HCT116 (cell line): ENCODE results near the gene FNBP1. TPM values are rescaled to one million over a fixed set of nuclear protein-coding genes. Genes with fewer than 3 reads are reported as not detected.

Source experiments
- ATAC-seq: fragments of 200-7000 bp; cut with Tn5 transposase; 2 replicates; pipeline ENCODE4 v1.9.1; 2020; ENCODE audit warnings: mild to moderate bottlenecking, moderate library complexity
- BruUV-seq: library from RNA; stranded (reverse); fragments of 400-500 nt; replicated peaks from 2 replicates; lab custom pipeline; 2021; lab: Mats Ljungman, UMichigan
- CTCF ChIA-PET: fragments of 300-600 bp; sonication (Branson Sonifier 250); formaldehyde crosslinking; loops from one replicate; lab custom pipeline; 2021; ENCODE audit warnings: antibody characterized with exemption; lab: Charles Lee
- POLR2A ChIA-PET: fragments of 300-600, 350-600 bp; sonication (Branson Sonifier 250); formaldehyde crosslinking; loops from one replicate; lab custom pipeline; 2021; ENCODE audit warnings: antibody characterized with exemption; lab: Charles Lee
- RAD21 ChIA-PET, 2 experiments: fragments of 300-600 bp; sonication (Branson Sonifier 250); formaldehyde crosslinking; loops; one replicate each; lab custom pipeline; 2023; ENCODE audit warnings: low total read pairs in 2 of 2; ENCODE audit not compliant: uncharacterized antibody in 2 of 2, unreplicated experiment in 2 of 2, low non-redundant PET in 1 of 2; lab: Charles Lee
- DNase-seq: peaks from one replicate; pipeline ENCODE4 v3.0.0-alpha.2; 2010; ENCODE audit warnings: low read depth, low spot score
- H2AFZ ChIP-seq: fragments of 200-600 bp; shearing (Covaris generic), sonication (generic); 2 replicates; pipeline ENCODE4 v1.6.1; 2017; ENCODE audit warnings: low read depth, mixed run types, mixed read lengths, antibody characterized with exemption, low read length; ENCODE audit not compliant: poor library complexity, severe bottlenecking
- H3K27ac ChIP-seq: 2 replicates; pipeline ENCODE4 v1.5.1; 2012; ENCODE audit warnings: low read depth, low read length
- H3K27me3 ChIP-seq: fragments of 200-600 bp; sonication (generic); 2 replicates; pipeline ENCODE4 v1.6.1; 2016; ENCODE audit warnings: mixed run types, low read length, mixed read lengths; ENCODE audit not compliant: insufficient read depth
- H3K36me3 ChIP-seq, 2 experiments: fragments of 200-500 bp in 1 of 2; fragments of 200-600 bp in 1 of 2; sonication (Bioruptor generic) in 1 of 2; sonication (generic) in 1 of 2; 2 replicates each; pipeline versions ENCODE4 v1.5.1 to v1.6.1; 2014 to 2016; ENCODE audit warnings: low read length in 2 of 2, inconsistent platforms in 1 of 2, mixed read lengths in 1 of 2, mixed run types in 1 of 2; ENCODE audit not compliant: insufficient read depth in 2 of 2, control insufficient read depth in 1 of 2
- H3K4me1 ChIP-seq, 2 experiments: fragments of 200-600 bp in 1 of 2; sonication (generic) in 1 of 2; 2 replicates each; pipeline versions ENCODE4 v1.5.1 to v1.6.1; 2012 to 2017; ENCODE audit warnings: low read length in 2 of 2, inconsistent platforms in 1 of 2, mild to moderate bottlenecking in 1 of 2, mixed read lengths in 1 of 2, mixed run types in 1 of 2, moderate library complexity in 1 of 2; ENCODE audit not compliant: insufficient read depth in 2 of 2, control insufficient read depth in 1 of 2
- H3K4me2 ChIP-seq: fragments of 200-600 bp; sonication (generic); 2 replicates; pipeline ENCODE4 v1.6.1; 2017; ENCODE audit warnings: mixed run types, low read length, mixed read lengths
- H3K4me3 ChIP-seq, 2 experiments: fragments of 200-600 bp in 1 of 2; sonication (generic) in 1 of 2; replicated peaks in 1 of 2; 2 replicates each; pipeline ENCODE4 v1.5.1; 2011 to 2016; ENCODE audit warnings: low read length in 2 of 2, control low read depth in 1 of 2, low read depth in 1 of 2, mild to moderate bottlenecking in 1 of 2, mixed read lengths in 1 of 2, mixed run types in 1 of 2
- H3K79me2 ChIP-seq: fragments of 200-600 bp; sonication (generic); 2 replicates; pipeline ENCODE4 v1.6.1; 2017; ENCODE audit warnings: mild to moderate bottlenecking, mixed run types, low read length, moderate library complexity, mixed read lengths; ENCODE audit not compliant: insufficient read depth
- H3K9ac ChIP-seq: fragments of 200-600 bp; sonication (generic); 2 replicates; pipeline ENCODE4 v1.6.1; 2016; ENCODE audit warnings: low read length, mixed read lengths
- H3K9me2 ChIP-seq: fragments of 200-600 bp; sonication (generic), shearing (Covaris generic); 2 replicates; pipeline ENCODE4 v1.6.1; 2017; ENCODE audit warnings: mixed run types, mild to moderate bottlenecking, moderate library complexity; ENCODE audit not compliant: insufficient read depth
- H3K9me3 ChIP-seq, 2 experiments: fragments of 200-500 bp in 1 of 2; fragments of 200-600 bp in 1 of 2; sonication (Bioruptor generic) in 1 of 2; sonication (generic) in 1 of 2; 2 replicates each; pipeline ENCODE4 v1.6.1; 2014 to 2017; ENCODE audit warnings: low read length in 2 of 2, mixed read lengths in 2 of 2, inconsistent platforms in 1 of 2, low read depth in 1 of 2, mild to moderate bottlenecking in 1 of 2, mixed run types in 1 of 2, moderate library complexity in 1 of 2; ENCODE audit not compliant: control insufficient read depth in 1 of 2, insufficient read depth in 1 of 2
- H4K20me1 ChIP-seq: fragments of 200-600 bp; sonication (generic), shearing (Covaris generic); 2 replicates; pipeline ENCODE4 v1.6.1; 2017; ENCODE audit warnings: mixed run types, mild to moderate bottlenecking, moderate library complexity; ENCODE audit not compliant: insufficient read depth
- CEBPB ChIP-seq: IDR thresholded peaks from 2 replicates; pipeline ENCODE4 v1.6.1; 2012; ENCODE audit warnings: low read depth
- EGR1 ChIP-seq: IDR thresholded peaks from 2 replicates; pipeline ENCODE4 v1.6.1; 2012; ENCODE audit warnings: low read depth
- ELF1 ChIP-seq: IDR thresholded peaks from 2 replicates; pipeline ENCODE4 v1.6.1; 2012; ENCODE audit warnings: low read depth, borderline replicate concordance
- EZH2 ChIP-seq: fragments of 200-600 bp; sonication (generic); IDR thresholded peaks from 2 replicates; pipeline ENCODE4 v1.6.1; 2017; ENCODE audit warnings: antibody characterized with exemption, mixed run types
- FOSL1 ChIP-seq: IDR thresholded peaks from 2 replicates; pipeline ENCODE4 v1.6.1; 2012; ENCODE audit warnings: low read depth
- JUND ChIP-seq: IDR thresholded peaks from 2 replicates; pipeline ENCODE4 v1.6.1; 2012
- MAX ChIP-seq: IDR thresholded peaks from 2 replicates; pipeline ENCODE4 v1.6.1; 2012
- POLR2A ChIP-seq: IDR thresholded peaks from 2 replicates; pipeline ENCODE4 v1.7.0; 2011; ENCODE audit warnings: borderline replicate concordance; ENCODE audit not compliant: insufficient read depth, insufficient read length; ENCODE audit errors: extremely low read depth
- POLR2AphosphoS5 ChIP-seq: IDR thresholded peaks from 2 replicates; pipeline ENCODE4 v1.6.1; 2011; ENCODE audit warnings: mild to moderate bottlenecking, low read depth, low read length, moderate library complexity
- RAD21 ChIP-seq: IDR thresholded peaks from 2 replicates; pipeline ENCODE4 v1.6.1; 2012; ENCODE audit warnings: low read depth, mild to moderate bottlenecking
- SIN3A ChIP-seq: IDR thresholded peaks from 2 replicates; pipeline ENCODE4 v1.6.1; 2012; ENCODE audit warnings: low read depth
- SP1 ChIP-seq: IDR thresholded peaks from 2 replicates; pipeline ENCODE4 v1.6.1; 2012; ENCODE audit warnings: low read depth
- SRF ChIP-seq: IDR thresholded peaks from 2 replicates; pipeline ENCODE4 v1.6.1; 2012; ENCODE audit warnings: low read depth
- TCF7L2 ChIP-seq: IDR thresholded peaks from 2 replicates; pipeline ENCODE4 v1.7.0; 2011; ENCODE audit warnings: borderline replicate concordance, inconsistent platforms; ENCODE audit not compliant: insufficient read depth, insufficient read length; ENCODE audit errors: extremely low read depth
- YY1 ChIP-seq: IDR thresholded peaks from 2 replicates; pipeline ENCODE4 v1.6.1; 2011; ENCODE audit warnings: low read length, low read depth, moderate library complexity, mild to moderate bottlenecking; ENCODE audit not compliant: insufficient replicate concordance; ENCODE audit errors: extremely low read depth
- ZFX ChIP-seq: fragments of 450-650 bp; IDR thresholded peaks from 2 replicates; pipeline ENCODE4 v1.6.1; 2017
- ZNF274 ChIP-seq: fragments of 200-500 bp; sonication (Bioruptor generic); IDR thresholded peaks from 2 replicates; pipeline ENCODE4 v1.6.1; 2014; ENCODE audit warnings: mild to moderate bottlenecking, low read depth, low read length, inconsistent platforms
- intact Hi-C: fragments of 100-400 bp; cut with micrococcal nuclease; formaldehyde crosslinking; loops from 2 replicates; pipeline ENCODE4 v1.10.0; 2022
- total RNA-seq: library from RNA; stranded (reverse); gene quantifications from one replicate; pipeline ENCODE4 v1.2.1, GENCODE V29; 2021; ENCODE audit not compliant: unreplicated experiment
- TF ChIP-seq, protein P1 (sequence below): IDR thresholded peaks from 2 replicates; pipeline ENCODE4 v1.6.1; 2012
- TF ChIP-seq, protein P2 (sequence below), 3 experiments: fragments of 200-600 bp in 1 of 3; sonication (generic) in 1 of 3; IDR thresholded peaks in 2 of 3; conservative IDR thresholded peaks in 1 of 3; 2 replicates each; pipeline ENCODE4 v1.5.1; 2012 to 2017; ENCODE audit warnings: low read depth in 2 of 3, low read length in 2 of 3, antibody characterized with exemption in 1 of 3, borderline replicate concordance in 1 of 3, control low read depth in 1 of 3, mild to moderate bottlenecking in 1 of 3, mixed read lengths in 1 of 3, mixed run types in 1 of 3, moderate library complexity in 1 of 3; ENCODE audit not compliant: insufficient read depth in 1 of 3
- TF ChIP-seq, protein P3 (sequence below): IDR thresholded peaks from 2 replicates; pipeline ENCODE4 v1.6.1; 2012; ENCODE audit warnings: low read depth

Gene FNBP1
- total RNA-seq, 1 experiment from 2014 or later, result 25.0 TPM

DNA sequence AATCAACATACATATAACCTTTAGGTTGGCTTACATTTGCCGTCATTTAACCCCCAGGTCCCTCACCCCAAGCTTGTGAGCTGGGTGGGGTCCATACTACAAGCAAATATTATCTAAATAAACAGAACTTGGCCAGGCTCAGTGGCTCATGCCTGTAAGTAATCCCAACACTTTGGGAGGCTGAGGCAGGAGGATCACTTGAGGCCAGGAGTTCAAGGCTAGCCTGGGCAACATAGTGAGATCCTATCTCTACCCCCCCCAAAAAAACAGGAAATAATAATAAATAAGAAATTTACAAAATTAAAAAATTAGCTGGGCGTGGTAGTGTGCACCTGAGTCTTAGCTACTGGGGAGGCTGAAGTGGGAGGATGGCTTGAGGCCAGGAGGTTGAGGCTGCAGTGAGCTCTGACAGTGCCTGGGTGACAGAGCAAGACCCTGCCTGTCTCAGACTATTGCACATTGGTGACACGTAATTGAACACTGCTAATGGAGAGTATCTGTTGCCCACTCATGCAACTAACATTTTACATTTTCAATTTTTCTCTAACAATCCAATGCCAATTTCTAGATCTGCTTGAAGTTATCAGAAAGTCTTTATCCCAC, 18.9 kb downstream of the FNBP1 start:
- H2AFZ ChIP-seq, result no peak overlapping the region
- no peaks in the 10 kb centered on the region for H3K36me3 ChIP-seq
- no peaks in the 10 kb centered on the region for H3K27me3 ChIP-seq
- H3K4me1 ChIP-seq, result peaks cover 19 to 28% of the 10 kb centered on the region in 2 experiments
- BruUV-seq, result no TSS peak
- no peaks in the 10 kb centered on the region for H3K9me2 ChIP-seq
- CTCF ChIA-PET, result no interaction called here
- peak overlapping the region; percentile 37; the same call in 1 of the 2 replicates for H3K27ac ChIP-seq
- TF ChIP-seq JUND (no peak), CEBPB (no peak), MAX (no peak), FOSL1 (no peak), ZFX (no peak), SRF (no peak), SIN3A (no peak), RAD21 (no peak), SP1 (no peak), ELF1 (no peak), ZNF274 (no peak), POLR2A (no peak), TCF7L2 (no peak), POLR2AphosphoS5 (no peak), EGR1 (no peak), EZH2 (no peak), YY1 (no peak)
- TF ChIP-seq, protein P1, sequence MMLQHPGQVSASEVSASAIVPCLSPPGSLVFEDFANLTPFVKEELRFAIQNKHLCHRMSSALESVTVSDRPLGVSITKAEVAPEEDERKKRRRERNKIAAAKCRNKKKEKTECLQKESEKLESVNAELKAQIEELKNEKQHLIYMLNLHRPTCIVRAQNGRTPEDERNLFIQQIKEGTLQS, result no peak
- TF ChIP-seq, protein P2, sequence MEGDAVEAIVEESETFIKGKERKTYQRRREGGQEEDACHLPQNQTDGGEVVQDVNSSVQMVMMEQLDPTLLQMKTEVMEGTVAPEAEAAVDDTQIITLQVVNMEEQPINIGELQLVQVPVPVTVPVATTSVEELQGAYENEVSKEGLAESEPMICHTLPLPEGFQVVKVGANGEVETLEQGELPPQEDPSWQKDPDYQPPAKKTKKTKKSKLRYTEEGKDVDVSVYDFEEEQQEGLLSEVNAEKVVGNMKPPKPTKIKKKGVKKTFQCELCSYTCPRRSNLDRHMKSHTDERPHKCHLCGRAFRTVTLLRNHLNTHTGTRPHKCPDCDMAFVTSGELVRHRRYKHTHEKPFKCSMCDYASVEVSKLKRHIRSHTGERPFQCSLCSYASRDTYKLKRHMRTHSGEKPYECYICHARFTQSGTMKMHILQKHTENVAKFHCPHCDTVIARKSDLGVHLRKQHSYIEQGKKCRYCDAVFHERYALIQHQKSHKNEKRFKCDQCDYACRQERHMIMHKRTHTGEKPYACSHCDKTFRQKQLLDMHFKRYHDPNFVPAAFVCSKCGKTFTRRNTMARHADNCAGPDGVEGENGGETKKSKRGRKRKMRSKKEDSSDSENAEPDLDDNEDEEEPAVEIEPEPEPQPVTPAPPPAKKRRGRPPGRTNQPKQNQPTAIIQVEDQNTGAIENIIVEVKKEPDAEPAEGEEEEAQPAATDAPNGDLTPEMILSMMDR (IDR thresholded peaks at IDR 0.05 in 2 of 3, conservative IDR thresholded peaks at IDR 0.05 in 1 of 3; ENCODE audit: borderline replicate concordance in 1 of 3, insufficient read depth in 1 of 3, low read depth in 2 of 3, low read length in 2 of 3), result no peak
- TF ChIP-seq, protein P3, sequence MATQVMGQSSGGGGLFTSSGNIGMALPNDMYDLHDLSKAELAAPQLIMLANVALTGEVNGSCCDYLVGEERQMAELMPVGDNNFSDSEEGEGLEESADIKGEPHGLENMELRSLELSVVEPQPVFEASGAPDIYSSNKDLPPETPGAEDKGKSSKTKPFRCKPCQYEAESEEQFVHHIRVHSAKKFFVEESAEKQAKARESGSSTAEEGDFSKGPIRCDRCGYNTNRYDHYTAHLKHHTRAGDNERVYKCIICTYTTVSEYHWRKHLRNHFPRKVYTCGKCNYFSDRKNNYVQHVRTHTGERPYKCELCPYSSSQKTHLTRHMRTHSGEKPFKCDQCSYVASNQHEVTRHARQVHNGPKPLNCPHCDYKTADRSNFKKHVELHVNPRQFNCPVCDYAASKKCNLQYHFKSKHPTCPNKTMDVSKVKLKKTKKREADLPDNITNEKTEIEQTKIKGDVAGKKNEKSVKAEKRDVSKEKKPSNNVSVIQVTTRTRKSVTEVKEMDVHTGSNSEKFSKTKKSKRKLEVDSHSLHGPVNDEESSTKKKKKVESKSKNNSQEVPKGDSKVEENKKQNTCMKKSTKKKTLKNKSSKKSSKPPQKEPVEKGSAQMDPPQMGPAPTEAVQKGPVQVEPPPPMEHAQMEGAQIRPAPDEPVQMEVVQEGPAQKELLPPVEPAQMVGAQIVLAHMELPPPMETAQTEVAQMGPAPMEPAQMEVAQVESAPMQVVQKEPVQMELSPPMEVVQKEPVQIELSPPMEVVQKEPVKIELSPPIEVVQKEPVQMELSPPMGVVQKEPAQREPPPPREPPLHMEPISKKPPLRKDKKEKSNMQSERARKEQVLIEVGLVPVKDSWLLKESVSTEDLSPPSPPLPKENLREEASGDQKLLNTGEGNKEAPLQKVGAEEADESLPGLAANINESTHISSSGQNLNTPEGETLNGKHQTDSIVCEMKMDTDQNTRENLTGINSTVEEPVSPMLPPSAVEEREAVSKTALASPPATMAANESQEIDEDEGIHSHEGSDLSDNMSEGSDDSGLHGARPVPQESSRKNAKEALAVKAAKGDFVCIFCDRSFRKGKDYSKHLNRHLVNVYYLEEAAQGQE, result no peak
- POLR2A ChIA-PET, result no interaction called here
- no peak for ATAC-seq
- peak overlapping the region; percentile 66 for H3K4me2 ChIP-seq
- intact Hi-C loops, result no loop called here
- no peak overlapping the region for H3K4me3 ChIP-seq
- H3K9me3 ChIP-seq, result no peaks in the 10 kb centered on the region
- no peaks in the 10 kb centered on the region for H4K20me1 ChIP-seq
- no peak for DNase-seq
- H3K9ac ChIP-seq, result 0 out of 2 replicates have a peak overlapping the region, but pooled peaks have one; percentile 0
- RAD21 ChIA-PET, result no interaction called here
- peaks cover 6% of the 10 kb centered on the region for H3K79me2 ChIP-seq
